NCI-H345 treated with DMSO at 0.1 percent for 48 hours (cell line): ENCODE results near the gene LSR.
A peak's percentile ranks its signal among the peaks of the same experiment; 100 is the strongest.
"Not testable (repeated sequence)": the region's sequence is repeated elsewhere in the genome, so short reads cannot be mapped to it uniquely, and the experiment has no call there.

Source experiments
- DNase-seq: peaks from one replicate; lab custom pipeline; 2025; ENCODE audit not compliant: unreplicated experiment; lab: John Stamatoyannopoulos, UW

LSR gene

DNA sequence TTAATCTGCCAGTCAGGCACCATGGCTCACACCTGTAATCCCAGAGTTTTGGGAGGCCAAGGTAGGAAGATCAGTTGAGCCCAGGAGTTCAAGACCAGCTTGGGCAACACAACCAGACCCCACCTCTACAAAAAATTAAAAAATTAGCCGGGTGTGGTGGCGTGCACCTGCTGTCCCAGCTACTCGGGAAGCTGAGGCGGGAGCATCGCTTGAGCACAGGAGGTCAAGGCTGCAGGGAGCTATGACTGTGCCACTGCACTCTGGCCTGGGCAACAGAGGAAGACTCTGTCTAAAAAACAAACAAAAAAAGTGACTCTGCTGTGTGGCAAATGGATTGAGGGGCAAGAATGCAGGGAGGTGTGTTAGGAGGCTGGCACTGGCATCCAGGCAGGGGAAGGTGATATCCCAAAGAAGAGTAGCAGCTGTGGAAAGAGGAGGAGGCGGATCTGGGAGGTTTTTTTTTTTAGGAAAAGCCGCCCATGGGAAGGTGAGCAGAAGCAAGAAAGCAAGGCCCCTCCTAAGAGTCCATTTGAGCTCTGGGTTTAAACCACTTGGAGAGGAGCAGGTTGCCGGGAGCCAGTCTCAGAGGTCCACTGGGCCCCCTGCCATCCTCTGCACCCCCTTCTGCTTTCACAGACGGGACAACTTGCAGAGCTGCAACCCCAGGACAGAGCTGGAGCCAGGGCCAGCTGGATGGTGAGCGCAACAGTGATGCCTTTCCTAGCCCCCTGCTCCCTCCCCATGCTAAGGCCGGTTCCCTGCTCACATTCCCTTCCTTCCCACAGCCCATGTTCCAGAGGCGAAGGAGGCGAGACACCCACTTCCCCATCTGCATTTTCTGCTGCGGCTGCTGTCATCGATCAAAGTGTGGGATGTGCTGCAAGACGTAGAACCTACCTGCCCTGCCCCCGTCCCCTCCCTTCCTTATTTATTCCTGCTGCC is 35.6 kb downstream of the LSR start:
- no peak for DNase-seq

DNA sequence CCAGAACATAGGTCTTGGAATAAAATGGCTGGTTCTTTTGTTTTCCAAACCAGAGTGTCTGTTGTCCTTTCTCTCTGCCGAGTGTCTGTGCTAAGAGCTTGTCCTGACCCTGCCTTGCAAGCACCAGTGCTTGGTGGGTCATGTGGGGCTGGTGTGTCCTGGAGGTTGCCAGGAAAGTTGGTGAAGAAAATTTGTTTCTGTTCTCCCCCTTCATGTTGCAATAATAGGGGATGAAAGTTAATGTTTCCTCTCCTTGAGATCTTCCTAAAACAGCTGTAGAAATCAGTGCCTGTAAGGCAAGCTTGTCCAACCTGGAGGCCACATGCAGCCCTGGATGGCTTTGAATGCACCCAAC is 36.3 kb downstream of the LSR start:
- no peak for DNase-seq

DNA sequence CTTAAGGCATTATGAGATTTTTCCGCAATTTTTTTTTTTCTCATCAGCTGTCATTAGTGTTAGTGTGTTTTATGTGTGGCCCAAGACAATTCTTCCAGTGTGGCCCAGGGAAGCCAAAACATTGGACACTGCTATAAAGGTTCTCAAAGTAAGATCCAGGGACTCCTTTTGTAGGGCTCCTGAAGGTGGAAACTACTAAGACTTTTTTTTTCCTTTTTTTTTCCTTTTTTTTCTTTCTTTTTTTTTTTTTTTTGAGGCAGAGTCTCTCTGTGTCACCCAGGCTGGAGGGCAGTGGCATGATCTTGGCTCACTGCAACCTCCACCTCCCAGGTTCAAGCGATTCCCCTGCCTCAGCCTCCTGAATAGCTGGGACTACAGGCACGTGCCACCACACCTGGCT is 36.7 kb downstream of the LSR start:
- not testable (repeated sequence) for DNase-seq

DNA sequence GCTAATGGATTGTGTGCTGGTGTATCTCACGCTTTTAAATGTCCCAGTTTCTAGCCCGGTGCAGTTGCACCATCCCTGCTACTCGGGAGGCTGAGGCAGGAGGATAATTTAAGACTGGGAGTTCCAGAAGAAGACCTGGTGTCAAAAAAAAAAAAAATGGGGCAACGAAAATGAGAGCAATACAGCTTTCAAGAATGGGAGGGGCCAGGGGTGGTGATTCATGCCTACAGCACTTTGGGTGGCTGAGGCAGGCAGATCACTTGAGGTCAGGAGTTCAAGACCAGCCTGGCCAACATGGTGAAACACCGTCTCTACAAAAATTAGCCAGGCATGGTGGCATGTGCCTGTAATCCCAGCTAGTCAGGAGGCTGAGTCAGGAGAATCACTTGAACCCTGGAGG is 37.3 kb downstream of the LSR start:
- not testable (repeated sequence) for DNase-seq

DNA sequence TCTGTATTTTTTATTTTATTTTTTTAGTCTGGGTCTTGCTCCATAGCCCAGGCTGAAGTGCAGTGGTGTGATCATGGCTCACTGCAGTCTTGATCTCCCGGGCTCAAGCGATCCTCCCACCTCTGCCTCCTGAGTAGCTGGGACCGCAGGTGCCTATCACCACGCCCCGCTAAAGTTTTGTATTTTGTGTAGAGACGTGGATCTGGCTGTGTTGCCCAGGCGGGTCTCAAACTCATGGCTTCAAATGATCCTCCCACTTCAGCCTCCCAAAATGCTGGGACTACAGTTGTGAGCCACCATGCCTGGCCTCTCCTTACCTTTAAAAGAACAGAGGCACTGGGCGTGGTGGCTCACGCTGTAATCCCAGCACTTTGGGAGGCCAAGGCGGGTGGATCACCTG is 38.9 kb downstream of the LSR start:
- no peak for DNase-seq

DNA sequence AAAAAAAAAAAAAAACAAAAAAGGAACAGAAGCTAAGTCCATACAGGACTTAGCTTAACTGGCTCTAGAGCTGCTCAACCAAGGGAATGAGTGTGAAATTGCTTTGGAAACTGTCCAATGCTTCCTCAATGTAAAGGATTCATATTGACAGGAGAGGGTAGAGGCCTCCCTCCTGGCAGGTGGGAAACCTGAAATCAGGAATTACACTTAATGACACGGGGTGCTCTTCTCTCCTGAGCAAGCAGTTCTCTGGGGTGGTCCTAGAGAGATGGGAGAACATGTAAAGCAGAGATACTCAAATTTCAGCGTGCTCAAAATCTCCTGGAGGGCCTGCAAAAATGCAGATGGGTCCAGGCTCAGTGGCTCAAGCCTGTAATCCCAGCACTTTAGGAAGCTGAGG is 39.5 kb downstream of the LSR start:
- DNase-seq: no peak

DNA sequence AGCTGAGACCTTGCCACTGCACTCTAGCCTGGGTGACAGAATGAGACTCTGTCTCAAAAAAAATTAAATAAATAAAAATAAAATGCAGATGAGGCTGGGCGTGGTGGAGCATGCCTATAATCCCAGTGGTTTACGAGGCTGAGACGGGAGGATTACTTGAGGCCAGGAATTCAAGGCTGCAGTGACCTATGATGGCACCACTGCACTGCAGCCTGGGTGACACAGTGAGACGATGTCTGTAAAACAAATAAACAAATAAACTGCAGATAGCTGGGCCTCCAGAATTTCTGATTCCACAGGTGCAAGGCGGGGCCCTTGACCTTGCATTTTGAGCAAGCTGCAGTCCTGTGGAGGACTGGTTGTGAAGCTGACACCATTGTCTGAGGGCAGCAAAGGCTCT is 40.1 kb downstream of the LSR start:
- DNase-seq: no peak

DNA sequence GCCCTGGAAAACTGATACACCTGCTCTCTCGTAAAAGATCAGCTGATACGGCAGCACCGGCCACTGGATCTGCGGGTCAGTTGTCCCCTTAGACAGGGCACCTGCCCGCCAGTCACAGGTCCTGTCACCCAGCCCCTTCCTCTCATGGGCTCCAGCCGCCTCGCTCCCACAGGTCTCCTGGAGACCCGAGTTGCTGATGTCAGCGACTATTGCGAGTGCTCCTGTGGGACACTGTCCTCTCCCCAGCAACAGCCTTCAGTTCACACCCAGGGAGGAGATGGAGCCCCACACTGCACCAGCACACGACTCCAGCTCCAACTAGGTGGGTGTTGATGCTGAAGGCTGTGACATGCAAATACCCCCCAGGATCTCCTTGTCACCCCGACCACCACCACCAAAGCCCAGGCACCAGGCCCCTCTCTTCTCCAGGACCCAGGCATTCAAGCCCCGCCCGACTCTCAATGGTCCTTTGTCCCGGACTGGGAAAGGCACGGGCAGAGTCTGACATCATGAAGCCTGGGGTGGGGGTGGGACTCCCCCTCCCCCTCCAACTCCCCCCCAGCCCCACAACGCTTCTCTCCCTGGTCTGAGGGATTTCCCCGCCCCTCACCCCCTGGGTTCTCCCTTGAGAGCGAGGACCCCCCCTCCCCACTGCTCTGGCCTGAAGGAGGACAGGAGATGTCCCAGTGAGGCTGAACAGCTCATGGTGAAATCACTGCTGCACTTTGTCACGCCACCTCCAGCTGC is 41.8 kb downstream of the LSR start:
- DNase-seq: no peak

DNA sequence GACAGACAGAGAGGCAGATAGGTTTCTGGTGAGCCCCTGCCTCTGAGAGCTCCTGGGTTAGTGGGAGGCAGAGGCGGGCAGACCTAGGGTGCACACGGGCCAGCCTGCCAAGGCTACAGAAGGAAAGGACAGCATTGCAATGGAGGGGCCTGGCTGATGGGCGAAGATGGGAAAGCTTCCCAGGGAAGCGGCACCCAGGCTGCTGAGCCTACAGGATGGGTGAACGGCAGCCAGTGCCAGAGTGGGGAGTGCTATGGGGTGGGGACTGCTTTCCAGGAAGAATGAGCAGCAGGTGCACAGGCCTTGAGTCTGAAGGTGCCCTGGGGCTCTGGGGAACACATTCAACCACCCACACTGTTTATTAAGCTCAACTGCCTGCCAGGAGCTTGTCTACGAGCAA is 42.5 kb downstream of the LSR start:
- DNase-seq: peak; percentile 57

DNA sequence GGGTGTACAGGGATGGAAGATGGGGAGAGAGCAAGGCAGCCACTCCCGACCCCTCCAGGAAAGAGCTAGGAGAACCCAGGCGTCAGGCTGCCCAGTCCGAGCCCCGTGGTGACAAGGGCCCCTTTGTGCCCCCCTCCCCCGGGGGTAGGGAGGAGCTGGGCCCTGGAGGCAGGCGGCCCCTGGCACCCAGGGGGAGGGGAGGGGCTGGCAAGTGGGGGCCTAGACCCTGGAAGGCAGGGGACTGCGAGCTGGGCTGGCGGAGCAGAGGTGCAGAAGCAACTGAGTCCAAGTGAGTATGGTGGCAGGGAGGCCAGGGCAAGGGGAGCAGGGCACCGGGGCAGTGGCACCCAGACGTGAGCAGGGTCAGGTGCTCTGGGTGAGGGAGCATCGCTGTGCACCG is 43.1 kb downstream of the LSR start, which contains the start of gene MAG:
TSS of gene MAG (plus strand) at position 246 of the 400 bp plus-strand sequence. CDS start 3,248 bp downstream, outside the sequence.
- no peak for DNase-seq

DNA sequence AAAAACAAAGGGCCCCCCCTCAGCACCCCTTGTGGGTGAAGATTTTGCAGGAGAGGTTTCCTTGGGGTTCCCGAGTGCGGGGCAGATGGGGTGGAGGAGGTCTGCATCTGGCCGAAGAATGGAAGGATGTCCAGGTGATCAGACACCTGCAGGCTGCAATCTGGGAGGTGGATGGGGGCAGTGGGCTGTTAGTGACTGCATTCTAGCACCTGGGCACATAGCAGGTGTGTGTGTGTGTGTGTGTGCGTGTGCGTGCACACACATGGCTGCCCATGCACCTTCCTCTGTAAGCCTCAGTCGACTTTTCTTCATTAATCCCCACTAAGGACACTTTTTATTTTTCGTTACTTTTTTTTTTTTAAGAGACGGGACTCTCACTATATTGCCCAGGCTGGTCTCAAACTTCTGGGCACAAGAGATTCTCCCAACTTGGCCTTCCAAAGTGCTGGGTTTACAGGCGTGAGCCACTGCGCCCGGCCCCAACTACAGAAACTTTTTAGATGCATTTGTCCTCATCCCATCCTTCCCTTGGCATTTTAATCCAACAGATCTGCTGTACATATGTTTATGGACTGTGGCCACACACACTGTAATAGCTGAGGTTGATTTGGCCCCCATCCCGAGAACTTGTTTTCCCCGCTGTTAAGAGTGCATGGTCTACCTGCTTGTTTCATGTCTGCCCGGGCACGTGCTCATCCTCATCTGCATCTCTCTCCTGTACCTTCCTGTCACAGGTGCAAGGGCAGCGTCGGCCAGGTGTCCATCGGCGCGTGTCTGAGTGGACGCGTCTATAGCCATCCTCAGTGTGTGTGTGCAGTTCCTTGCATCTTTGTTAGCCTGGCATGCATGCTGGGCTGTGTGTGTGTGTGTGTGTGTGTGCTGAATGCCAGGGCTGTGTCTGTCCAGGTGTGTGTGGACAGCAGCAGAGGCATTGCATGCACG is 43.9 kb downstream of the LSR start:
- no peak for DNase-seq

DNA sequence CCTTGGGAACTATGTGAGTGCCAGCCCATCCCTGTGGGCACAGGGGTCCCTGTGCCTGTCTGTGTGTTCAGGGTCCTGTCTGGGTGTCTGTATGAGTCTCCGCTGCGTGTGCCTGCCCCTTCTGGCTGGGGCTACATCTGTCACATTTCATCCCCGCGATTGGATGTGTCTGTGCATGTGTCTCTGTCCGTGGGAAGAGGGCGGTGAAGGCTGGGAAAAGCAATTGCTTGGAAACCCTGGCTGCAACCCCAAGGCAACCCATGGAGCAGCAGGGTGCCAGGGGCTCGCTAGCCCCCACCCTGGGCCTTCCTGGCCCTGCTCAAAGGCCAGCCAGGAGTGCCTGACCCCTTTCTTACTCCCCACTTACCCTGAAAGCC is 44.5 kb downstream of the LSR start:
- no peak for DNase-seq

DNA sequence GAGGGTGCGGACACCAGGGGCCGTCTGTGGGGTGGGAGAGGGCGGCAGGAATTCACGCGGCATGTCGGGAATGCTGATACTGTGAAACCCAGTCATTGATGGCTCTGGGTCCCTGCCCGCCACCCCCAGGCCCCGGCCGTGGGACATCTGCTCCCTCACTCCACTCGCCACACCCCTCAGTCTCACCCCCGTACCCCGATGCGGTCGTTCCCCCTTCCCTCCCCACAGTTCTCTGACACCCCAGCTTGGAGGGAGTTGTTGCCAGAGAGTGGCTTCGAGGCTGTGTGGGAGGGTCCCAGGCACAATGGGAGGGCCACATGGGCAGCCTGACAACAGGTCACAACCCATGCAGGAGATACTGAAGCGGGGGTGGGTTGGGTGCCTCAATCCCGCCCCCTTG is 45.0 kb downstream of the LSR start:
- DNase-seq: no peak

DNA sequence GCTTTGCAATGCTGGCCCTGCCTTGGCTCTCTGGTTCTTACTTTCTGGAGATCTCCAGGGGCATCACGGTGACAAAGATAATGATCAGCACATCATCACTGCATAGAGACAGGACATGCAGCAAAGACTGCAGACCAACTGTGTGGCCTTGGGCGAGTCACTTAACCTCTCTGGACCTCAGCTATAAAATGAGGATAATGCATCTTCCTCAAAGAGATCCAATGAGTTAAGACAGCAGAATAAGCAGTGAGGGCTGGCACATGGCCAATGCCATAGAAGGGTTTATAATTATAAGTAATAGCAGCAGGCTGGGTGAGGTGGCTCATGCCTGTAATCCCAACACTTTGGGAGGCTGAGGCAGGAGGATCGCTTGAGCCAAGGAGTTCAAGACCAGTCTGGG is 45.5 kb downstream of the LSR start:
- no peak for DNase-seq

DNA sequence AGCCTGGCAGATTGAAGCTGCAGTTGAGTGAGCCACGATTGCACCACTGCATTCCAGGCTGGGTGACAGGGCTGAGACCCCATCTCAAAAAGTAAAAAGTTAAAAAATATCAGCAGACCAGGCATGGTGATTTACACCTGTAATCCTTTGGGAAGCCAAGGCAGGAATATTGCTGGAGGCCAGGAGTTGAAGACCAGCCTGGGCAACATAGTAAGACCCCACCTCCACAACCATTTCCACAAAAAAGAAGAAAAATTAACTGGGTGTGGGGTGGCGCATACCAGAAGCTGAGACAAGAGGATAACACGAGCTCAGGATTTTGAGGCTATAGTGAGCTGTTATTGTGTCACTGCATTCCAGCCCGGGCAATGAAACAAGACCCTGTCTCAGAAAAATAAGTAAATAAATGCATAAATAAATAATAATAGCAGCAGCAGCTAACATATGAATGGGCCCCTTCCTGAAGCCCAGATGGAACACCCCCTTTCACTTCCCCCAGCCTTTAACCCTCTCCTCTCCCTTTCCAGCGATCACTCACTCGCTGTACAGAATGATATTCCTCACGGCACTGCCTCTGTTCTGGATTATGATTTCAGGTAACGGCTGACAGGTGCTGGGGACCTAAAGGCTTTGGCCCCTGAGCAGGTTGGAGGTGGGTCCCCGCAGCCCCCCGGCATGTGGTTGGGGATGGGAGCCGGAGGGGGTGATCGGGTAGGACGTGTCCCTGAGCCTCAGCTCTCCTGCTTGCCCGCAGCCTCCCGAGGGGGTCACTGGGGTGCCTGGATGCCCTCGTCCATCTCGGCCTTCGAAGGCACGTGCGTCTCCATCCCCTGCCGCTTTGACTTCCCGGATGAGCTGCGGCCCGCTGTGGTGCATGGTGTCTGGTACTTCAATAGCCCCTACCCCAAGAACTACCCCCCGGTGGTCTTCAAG is 46.3 kb downstream of the LSR start:
- DNase-seq: no peak

DNA sequence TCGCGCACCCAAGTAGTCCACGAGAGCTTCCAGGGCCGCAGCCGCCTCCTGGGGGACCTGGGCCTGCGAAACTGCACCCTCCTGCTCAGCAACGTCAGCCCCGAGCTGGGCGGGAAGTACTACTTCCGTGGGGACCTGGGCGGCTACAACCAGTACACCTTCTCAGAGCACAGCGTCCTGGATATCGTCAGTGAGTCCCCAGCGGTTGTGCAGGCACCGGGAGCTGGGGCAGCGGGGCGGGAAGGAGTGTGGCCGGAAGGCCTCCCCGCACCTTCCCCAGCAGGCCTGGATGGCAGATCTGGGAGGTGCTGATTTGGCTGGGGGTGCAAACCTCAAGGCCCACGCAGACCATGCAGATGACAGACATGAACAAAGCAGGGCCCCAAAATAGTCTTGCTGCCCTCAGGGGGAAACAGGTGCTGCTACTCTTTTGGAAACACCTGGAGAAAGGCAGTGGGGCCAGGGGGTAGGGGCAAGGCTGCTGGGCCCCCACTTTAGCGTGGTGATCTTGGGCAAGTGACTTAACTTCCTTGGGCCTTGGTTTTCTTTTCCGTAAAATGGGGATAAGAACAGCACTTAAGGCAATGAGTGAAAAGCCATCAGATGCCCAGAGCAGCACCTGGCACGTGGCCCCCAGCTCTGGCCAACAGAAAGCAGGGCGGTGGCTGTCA is 47.1 kb downstream of the LSR start:
- no peak for DNase-seq

DNA sequence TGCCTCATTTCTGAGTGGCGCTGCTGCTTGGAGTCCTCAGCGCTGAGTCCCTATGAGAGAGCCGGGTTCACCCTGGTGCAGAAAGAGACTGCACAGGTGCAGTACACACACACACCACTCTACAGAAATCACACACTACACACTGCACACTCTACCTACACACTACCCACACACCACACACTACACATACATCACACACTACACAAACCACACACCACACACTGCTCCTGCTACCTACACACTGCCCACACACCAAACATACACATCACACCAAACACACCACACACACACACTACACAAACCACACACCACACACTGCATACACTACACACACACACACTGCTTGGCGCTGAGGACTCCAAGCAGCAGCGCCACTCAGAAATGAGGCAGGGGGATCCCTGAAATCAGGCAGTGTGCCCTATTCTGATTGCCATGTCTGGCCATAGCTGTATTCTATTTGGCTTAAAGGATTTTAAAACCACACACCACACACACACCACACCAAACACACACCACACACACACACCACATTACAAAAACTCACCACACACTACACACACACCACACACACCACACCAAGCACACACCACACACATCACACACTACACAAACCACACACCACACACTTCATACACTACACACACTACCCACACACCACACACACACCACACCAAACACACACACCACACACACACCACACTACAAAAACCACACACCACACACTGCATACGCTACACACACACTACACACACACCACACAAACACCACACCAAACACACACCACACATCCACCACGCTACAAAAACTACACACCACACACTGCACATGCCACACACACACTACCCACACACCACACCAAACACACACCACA is 48.1 kb downstream of the LSR start:
- no peak for DNase-seq

DNA sequence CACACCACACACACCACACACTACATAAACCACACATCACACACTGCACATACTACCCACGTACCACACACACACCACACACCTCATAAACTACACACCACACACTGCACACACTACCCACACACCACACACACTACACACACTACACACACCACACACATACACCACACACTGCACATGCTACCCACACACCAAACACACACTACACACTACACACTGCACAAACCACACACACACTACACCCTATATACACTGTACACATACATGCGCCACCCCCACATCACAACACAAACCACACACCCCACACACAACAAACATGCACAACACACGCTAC is 48.7 kb downstream of the LSR start:
- DNase-seq: no peak

DNA sequence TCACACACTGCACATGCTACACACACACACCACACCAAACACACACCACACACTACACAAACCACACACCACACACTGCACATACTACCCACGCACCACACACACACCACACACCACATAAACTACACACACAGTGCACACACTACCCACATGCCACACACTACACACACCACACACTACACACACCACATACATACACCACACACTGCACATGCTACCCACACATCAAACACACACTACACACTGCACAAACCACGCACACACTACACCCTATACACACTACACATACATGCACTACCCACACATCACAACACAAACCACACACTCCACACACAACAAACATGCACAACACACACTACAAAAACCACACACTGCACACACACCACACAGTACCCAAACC is 49.1 kb downstream of the LSR start:
- DNase-seq: no peak
